ENCODE data around the gene COMMD1.

- no peak for TF ChIP-seq CTCF (IDR thresholded peaks at IDR 0.05)
- no peak for TF ChIP-seq POLR2A (IDR thresholded peaks at IDR 0.05)
Observed at GRCh38 chr2:61857224-61857623, 48.2 kb upstream of the COMMD1 start.

Data from uterus (tissue), 2 donors.